HG03460 (cell line): Measurements from ENCODE around the gene THRB.

Experiments
- ATAC-seq: cut with Tn5 transposase; IDR thresholded peaks from one replicate; pipeline ENCODE4 v1.9.1; 2021; ENCODE audit not compliant: unreplicated experiment

Gene THRB

GRCh38 chr3:24316887-24317383, 177.7 kb downstream of the THRB start:
- ATAC-seq = no peak

GRCh38 chr3:24315971-24316370, 178.7 kb downstream of the THRB start:
- ATAC-seq = no peak

GRCh38 chr3:24315356-24315755, 179.3 kb downstream of the THRB start:
- no peak for ATAC-seq

GRCh38 chr3:24311881-24312280, 182.8 kb downstream of the THRB start:
- no peak for ATAC-seq

- no peak for ATAC-seq
These were observed 183.8 kb downstream of the THRB start for GRCh38 chr3:24310887-24311286.

- no peak for ATAC-seq
These were observed 188.1 kb downstream of the THRB start for GRCh38 chr3:24306518-24306917.

GRCh38 chr3:24305795-24306467, 188.7 kb downstream of the THRB start:
- ATAC-seq = no peak

- no peak for ATAC-seq
These were observed 191.4 kb downstream of the THRB start for GRCh38 chr3:24303057-24303754.

- no peak for ATAC-seq
These were observed 192.3 kb downstream of the THRB start for GRCh38 chr3:24302396-24302795.

- ATAC-seq = no peak
These were observed 193.7 kb downstream of the THRB start for GRCh38 chr3:24300949-24301348.

GRCh38 chr3:24299806-24300626, 194.6 kb downstream of the THRB start:
- ATAC-seq = no peak

- ATAC-seq = no peak
These were observed 195.3 kb downstream of the THRB start for GRCh38 chr3:24299246-24299805.

GRCh38 chr3:24296441-24297205, 198.0 kb downstream of the THRB start:
- ATAC-seq = no peak

GRCh38 chr3:24294150-24294549, 200.5 kb downstream of the THRB start:
- ATAC-seq = no peak

GRCh38 chr3:24291646-24292045, 203.0 kb downstream of the THRB start:
- no peak for ATAC-seq

- no peak for ATAC-seq
These were observed 204.1 kb downstream of the THRB start for GRCh38 chr3:24290596-24290995.

GRCh38 chr3:24288496-24289236, 206.0 kb downstream of the THRB start:
- ATAC-seq = no peak

GRCh38 chr3:24287755-24288450, 206.7 kb downstream of the THRB start:
- no peak for ATAC-seq

- ATAC-seq = no peak
These were observed 208.2 kb downstream of the THRB start for GRCh38 chr3:24286405-24286804.
